ENCODE data around the gene SH3PXD2A. TPM values are rescaled to one million over a fixed set of nuclear protein-coding genes. Genes with fewer than 3 reads are reported as not detected.

The SH3PXD2A gene
- total RNA-seq, 5 donors from 2014 or later (not counting 1 experiment from before 2014, with no cell fraction given): 5.8 to 11.8 (median 9.8) TPM

DNA sequence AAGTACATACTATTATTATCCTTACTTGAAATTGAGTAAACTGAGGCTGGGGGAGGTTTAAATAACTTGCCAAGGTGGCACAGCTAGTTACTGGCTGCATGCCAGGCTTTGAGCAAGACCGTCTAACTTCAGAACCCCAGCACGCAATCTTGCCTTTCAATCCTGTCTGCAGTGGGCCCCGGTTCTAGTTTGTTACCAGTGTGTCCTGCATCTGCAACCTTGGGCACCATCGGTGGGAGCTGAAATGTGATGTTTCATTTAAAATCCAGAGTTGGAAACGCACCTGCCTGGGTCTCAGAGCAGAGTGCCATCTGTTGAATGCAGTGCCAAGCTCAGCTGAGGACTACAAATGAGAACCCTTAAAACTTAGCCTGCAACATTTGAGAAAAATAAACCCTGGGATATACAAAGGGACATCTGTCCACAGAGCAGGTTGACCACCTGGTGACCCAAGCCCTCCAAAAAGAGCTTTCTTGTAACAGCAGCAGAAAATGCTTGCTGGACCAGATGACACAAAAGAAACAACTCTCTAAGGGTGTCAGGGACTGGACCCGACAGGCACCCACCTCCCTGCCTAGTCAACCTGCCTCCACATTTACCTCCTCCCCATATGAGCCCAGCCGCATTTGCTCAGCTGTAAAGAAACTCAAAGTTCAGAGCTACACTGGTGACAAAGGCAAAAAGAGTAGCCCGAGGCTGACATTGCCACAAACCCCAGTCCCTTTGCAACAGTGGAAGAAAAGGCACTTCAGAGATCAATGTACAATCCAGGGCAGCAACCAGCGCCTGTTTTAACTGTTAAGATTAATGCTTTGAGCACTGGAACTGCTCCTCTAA is 1.7 kb downstream of the SH3PXD2A start:
- Histone ChIP-seq H3K4me1 (ENCODE audit: control insufficient read depth in 1 of 2, extremely low read depth in 1 of 2, insufficient read depth in 2 of 2, low read length in 2 of 2) (peaks cover 6 to 20% of the 10 kb centered on the region in 2 experiments), H3K27me3 (replicated peaks in 1 of 2; ENCODE audit: control insufficient read depth in 2 of 2, extremely low read depth in 1 of 2, insufficient read depth in 2 of 2, low read length in 1 of 2) (peaks cover 0 to 43% of the 10 kb centered on the region in 2 experiments), H3K9me3 (no peaks in the 10 kb centered on the region), H3K36me3 (ENCODE audit: control insufficient read depth in 2 of 2, extremely low read depth in 1 of 2, insufficient read depth in 1 of 2, low read length in 1 of 2) (no peaks in the 10 kb centered on the region), H3K27ac (ENCODE audit: low read length) (no peak overlapping the region), H3K4me3 (ENCODE audit: control insufficient read depth in 1 of 2, extremely low read depth in 1 of 2, low read length in 1 of 2) (no peak overlapping the region)
- Mint-ChIP-seq H3K4me3 (peak overlapping the region; percentile 77 to 86 (median 80)), H3K27ac (peak overlapping the region in 1 of 2 donors; percentile 39), H3K27me3 (peaks cover 33% of the 10 kb centered on the region in 2 donors), H3K36me3 (no peaks in the 10 kb centered on the region), H3K9me3 (no peaks in the 10 kb centered on the region), H3K4me1 (peaks cover 2 to 20% (median 17%) of the 10 kb centered on the region in 3 donors)
- WGBS (ENCODE audit: insufficient coverage): 82% methylated on average over 6 of the region's 9 CpGs
- ChIA-PET CTCF (interaction anchor here (1.0 to 1.4 kb wide), 3 partner anchors 11 to 141 kb away, joined by 3 to 7 read pairs (median 4); no protein-coding TSS in a partner anchor), POLR2A (interaction anchor here in 1 of 2 donors (0.6 kb wide), 1 partner anchor 81 kb away, joined by 3 read pairs; no protein-coding TSS in a partner anchor)
- ATAC-seq (replicated peaks in 1 of 4) (no peak), DNase-seq (no peak)

DNA sequence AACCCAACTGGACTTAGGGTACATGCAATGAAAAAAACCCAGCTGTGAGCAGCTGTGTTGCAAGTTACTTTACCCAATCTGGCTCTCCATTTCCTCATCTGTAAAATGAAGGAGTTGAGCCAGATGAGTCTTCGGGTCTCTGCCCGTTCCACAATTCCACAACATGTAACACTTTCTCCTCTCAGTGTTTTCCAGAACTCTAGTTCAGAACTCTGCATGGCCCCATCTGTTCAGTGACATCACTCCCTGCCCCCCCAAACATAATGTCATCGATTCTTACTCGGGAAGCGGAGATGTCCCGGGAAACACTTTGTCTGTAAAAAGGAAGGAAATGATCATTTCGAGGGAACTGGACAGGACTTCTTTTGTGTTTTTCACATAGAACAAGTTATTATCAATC is 2.5 kb downstream of the SH3PXD2A start:
- H3K27ac Mint-ChIP-seq: no peak overlapping the region
- CTCF ChIA-PET: interaction anchor here in 1 of 2 donors (1.0 to 1.8 kb wide), 2 partner anchors 10 to 140 kb away, joined by 3 to 6 read pairs; no protein-coding TSS in a partner anchor
- no peaks in the 10 kb centered on the region for H3K9me3 Mint-ChIP-seq
- WGBS (ENCODE audit: insufficient coverage): 79% methylated on average over 2 of the region's 7 CpGs
- no peaks in the 10 kb centered on the region for H3K9me3 ChIP-seq
- H3K27me3 ChIP-seq (replicated peaks in 1 of 2; ENCODE audit: control insufficient read depth in 2 of 2, extremely low read depth in 1 of 2, insufficient read depth in 2 of 2, low read length in 1 of 2): peaks cover 0 to 49% of the 10 kb centered on the region in 2 experiments
- H3K36me3 Mint-ChIP-seq: no peaks in the 10 kb centered on the region
- DNase-seq (no peak), ATAC-seq (replicated peaks in 1 of 4) (no peak)
- H3K4me1 ChIP-seq (ENCODE audit: control insufficient read depth in 1 of 2, extremely low read depth in 1 of 2, insufficient read depth in 2 of 2, low read length in 2 of 2): peaks cover 6 to 20% of the 10 kb centered on the region in 2 experiments
- POLR2A ChIA-PET: no interaction called here
- H3K4me1 Mint-ChIP-seq: peaks cover 6 to 23% (median 17%) of the 10 kb centered on the region in 3 donors
- H3K27ac ChIP-seq (ENCODE audit: low read length): no peak overlapping the region
- peaks cover 33 to 37% of the 10 kb centered on the region in 2 donors for H3K27me3 Mint-ChIP-seq
- no peaks in the 10 kb centered on the region for H3K36me3 ChIP-seq (ENCODE audit: control insufficient read depth in 2 of 2, extremely low read depth in 1 of 2, insufficient read depth in 1 of 2, low read length in 1 of 2)
- no peak overlapping the region for H3K4me3 ChIP-seq (ENCODE audit: control insufficient read depth in 1 of 2, extremely low read depth in 1 of 2, low read length in 1 of 2)
- H3K4me3 Mint-ChIP-seq: no peak overlapping the region

DNA sequence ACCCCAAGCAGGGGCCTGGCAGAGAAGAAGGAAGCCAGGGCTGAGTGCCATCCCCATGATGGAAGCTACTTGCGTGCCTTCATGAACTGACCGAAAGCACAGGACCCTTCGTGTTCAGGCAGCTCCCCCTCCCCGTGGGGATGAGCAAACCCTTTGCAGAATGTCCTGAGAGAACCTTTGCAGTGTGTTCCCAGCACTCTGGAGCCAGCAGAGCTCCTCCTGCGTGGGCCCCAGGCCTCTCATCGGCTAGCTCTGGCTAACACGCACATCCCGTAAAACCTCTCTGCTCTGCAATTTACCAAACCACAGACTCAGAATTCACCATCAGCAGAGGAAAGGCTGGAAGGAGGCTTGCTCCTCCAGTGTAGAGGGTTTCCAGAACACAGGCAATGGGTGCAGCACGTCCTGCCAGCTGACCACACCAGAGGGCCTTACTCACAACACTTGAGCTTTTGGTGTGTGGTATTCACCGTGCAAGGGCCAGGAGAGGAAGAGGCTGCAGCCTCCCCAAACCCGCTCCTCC is 3.1 kb downstream of the SH3PXD2A start:
- H3K27me3 Mint-ChIP-seq: peaks cover 31 to 33% of the 10 kb centered on the region in 2 donors
- 80% methylated on average over 6 of the region's 11 CpGs for WGBS (ENCODE audit: insufficient coverage)

DNA sequence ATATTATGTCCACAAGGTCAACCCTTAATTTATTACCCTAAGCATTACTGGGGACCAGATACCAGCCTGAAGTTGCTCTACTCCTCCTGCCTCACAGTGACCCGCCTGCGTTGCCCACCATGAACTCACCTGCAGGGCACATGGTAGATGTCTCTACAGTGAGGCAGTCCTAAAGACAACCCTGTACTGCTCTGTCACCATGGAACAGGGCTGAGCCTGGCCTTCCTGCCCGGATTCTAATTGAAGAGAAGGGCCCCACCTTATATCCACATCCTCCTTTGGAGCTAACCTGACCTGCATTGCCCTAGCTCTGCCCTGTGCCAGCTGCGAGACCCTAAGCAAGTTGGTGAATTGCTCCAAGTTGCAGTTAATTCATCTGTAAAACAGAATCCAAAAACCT is 4.1 kb downstream of the SH3PXD2A start:
- POLR2A ChIA-PET: no interaction called here

More for the DNA sequence above, 3.1 kb downstream of the SH3PXD2A start:
- H3K4me3 Mint-ChIP-seq: no peak overlapping the region
- ATAC-seq (replicated peaks in 1 of 4) (no peak), DNase-seq (no peak)
- Histone ChIP-seq H3K4me3 (ENCODE audit: control insufficient read depth in 1 of 2, extremely low read depth in 1 of 2, low read length in 1 of 2) (no peak overlapping the region), H3K9me3 (no peaks in the 10 kb centered on the region), H3K4me1 (ENCODE audit: control insufficient read depth in 1 of 2, extremely low read depth in 1 of 2, insufficient read depth in 2 of 2, low read length in 2 of 2) (peaks cover 6 to 20% of the 10 kb centered on the region in 2 experiments), H3K27me3 (replicated peaks in 1 of 2; ENCODE audit: control insufficient read depth in 2 of 2, extremely low read depth in 1 of 2, insufficient read depth in 2 of 2, low read length in 1 of 2) (peaks cover 0 to 49% of the 10 kb centered on the region in 2 experiments), H3K27ac (ENCODE audit: low read length) (no peak overlapping the region), H3K36me3 (ENCODE audit: control insufficient read depth in 2 of 2, extremely low read depth in 1 of 2, insufficient read depth in 1 of 2, low read length in 1 of 2) (no peaks in the 10 kb centered on the region)
- POLR2A ChIA-PET: no interaction called here
- no peak overlapping the region for H3K27ac Mint-ChIP-seq
- H3K9me3 Mint-ChIP-seq: no peaks in the 10 kb centered on the region
- H3K4me1 Mint-ChIP-seq: peaks cover 6 to 23% (median 17%) of the 10 kb centered on the region in 3 donors
- CTCF ChIA-PET: interaction anchor here in 1 of 2 donors (1.8 kb wide), 1 partner anchor 139 kb away, joined by 6 read pairs; no protein-coding TSS in a partner anchor
- no peaks in the 10 kb centered on the region for H3K36me3 Mint-ChIP-seq

DNA sequence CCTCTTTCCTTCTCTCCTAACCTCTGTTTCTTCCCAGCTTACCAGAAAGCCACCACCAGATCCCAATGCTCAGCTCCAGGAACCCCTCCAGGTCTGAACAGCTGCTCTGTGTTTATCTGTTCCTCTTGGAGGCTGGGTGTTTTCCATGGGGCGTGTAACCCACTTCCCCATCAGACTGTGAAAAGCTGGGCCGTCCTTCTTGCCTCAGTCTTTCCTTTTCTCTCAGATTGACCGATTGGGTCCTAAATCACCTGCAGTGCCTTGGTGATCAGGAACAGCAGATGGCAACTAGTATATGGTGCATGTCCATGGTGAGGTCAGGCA is 4.8 kb downstream of the SH3PXD2A start:
- DNase-seq (no peak), ATAC-seq (replicated peaks in 1 of 4) (no peak)
- peaks cover 15 to 27% of the 10 kb centered on the region in 2 experiments for H3K4me1 ChIP-seq (ENCODE audit: control insufficient read depth in 1 of 2, extremely low read depth in 1 of 2, insufficient read depth in 2 of 2, low read length in 2 of 2)
- no peak overlapping the region for H3K27ac ChIP-seq (ENCODE audit: low read length)
- no peaks in the 10 kb centered on the region for H3K36me3 ChIP-seq (ENCODE audit: control insufficient read depth in 2 of 2, extremely low read depth in 1 of 2, insufficient read depth in 1 of 2, low read length in 1 of 2)
- H3K27me3 ChIP-seq (replicated peaks in 1 of 2; ENCODE audit: control insufficient read depth in 2 of 2, extremely low read depth in 1 of 2, insufficient read depth in 2 of 2, low read length in 1 of 2): peaks cover 0 to 41% of the 10 kb centered on the region in 2 experiments
- H3K9me3 ChIP-seq: no peaks in the 10 kb centered on the region
- POLR2A ChIA-PET: no interaction called here
- Mint-ChIP-seq H3K27me3 (peaks cover 19% of the 10 kb centered on the region in 2 donors), H3K36me3 (no peaks in the 10 kb centered on the region), H3K4me3 (no peak overlapping the region), H3K9me3 (no peaks in the 10 kb centered on the region), H3K27ac (no peak overlapping the region), H3K4me1 (peaks cover 22 to 30% (median 25%) of the 10 kb centered on the region in 3 donors)
- CTCF ChIA-PET: no interaction called here
- 79% methylated on average over 2 of the region's 3 CpGs for WGBS (ENCODE audit: insufficient coverage)
- H3K4me3 ChIP-seq (ENCODE audit: control insufficient read depth in 1 of 2, extremely low read depth in 1 of 2, low read length in 1 of 2): no peak overlapping the region

More for the DNA sequence above, 4.1 kb downstream of the SH3PXD2A start:
- H3K9me3 Mint-ChIP-seq: no peaks in the 10 kb centered on the region
- Histone ChIP-seq H3K36me3 (ENCODE audit: control insufficient read depth in 2 of 2, extremely low read depth in 1 of 2, insufficient read depth in 1 of 2, low read length in 1 of 2) (no peaks in the 10 kb centered on the region), H3K27me3 (replicated peaks in 1 of 2; ENCODE audit: control insufficient read depth in 2 of 2, extremely low read depth in 1 of 2, insufficient read depth in 2 of 2, low read length in 1 of 2) (peaks cover 0 to 47% of the 10 kb centered on the region in 2 experiments), H3K9me3 (no peaks in the 10 kb centered on the region), H3K4me3 (ENCODE audit: control insufficient read depth in 1 of 2, extremely low read depth in 1 of 2, low read length in 1 of 2) (no peak overlapping the region), H3K27ac (ENCODE audit: low read length) (no peak overlapping the region), H3K4me1 (ENCODE audit: control insufficient read depth in 1 of 2, extremely low read depth in 1 of 2, insufficient read depth in 2 of 2, low read length in 2 of 2) (peaks cover 10 to 25% of the 10 kb centered on the region in 2 experiments)
- ATAC-seq (replicated peaks in 1 of 4) (no peak), DNase-seq (no peak)
- H3K27ac Mint-ChIP-seq: peak overlapping the region in 1 of 2 donors; percentile 49
- 67% methylated on average over 2 of the region's 4 CpGs for WGBS (ENCODE audit: insufficient coverage)
- peaks cover 15 to 28% (median 21%) of the 10 kb centered on the region in 3 donors for H3K4me1 Mint-ChIP-seq
- CTCF ChIA-PET: interaction anchor here (0.6 to 1.8 kb wide), 3 partner anchors 49 to 138 kb away, joined by 3 to 6 read pairs (median 3); no protein-coding TSS in a partner anchor
- H3K36me3 Mint-ChIP-seq: no peaks in the 10 kb centered on the region
- peaks cover 21 to 24% of the 10 kb centered on the region in 2 donors for H3K27me3 Mint-ChIP-seq
- no peak overlapping the region for H3K4me3 Mint-ChIP-seq

DNA sequence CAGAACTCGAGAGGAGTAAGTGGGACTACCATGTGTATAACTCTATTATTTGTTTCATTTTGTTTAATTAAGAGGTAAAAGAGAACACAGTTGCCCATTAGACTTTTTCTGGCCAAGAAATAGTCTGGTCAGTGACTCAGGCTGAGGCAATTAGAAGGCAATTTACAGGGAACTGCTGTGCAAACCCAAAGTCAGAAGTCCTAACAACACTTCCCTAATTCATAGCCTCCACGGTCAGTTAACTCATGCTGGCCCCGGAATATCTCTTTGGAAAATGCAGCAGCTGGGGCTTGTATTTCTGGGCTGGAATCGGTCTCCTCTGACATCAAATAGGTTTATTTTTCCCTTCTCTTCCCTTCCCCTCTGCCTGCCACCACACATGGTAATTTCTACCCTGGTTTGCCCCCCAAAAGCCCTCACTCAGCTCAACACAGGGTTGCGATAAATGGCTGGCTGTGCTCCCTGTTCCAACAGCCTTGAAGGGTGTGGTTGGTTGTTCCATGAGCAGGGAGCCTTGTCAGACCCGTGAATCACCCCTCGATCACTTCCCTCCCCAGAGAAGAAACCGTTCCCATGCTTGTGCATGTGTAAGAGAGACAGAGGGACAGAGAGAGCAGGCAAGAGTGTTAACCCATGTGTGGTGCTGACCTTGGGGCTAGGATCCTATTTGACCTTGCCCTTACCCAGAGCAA is 5.3 kb downstream of the SH3PXD2A start:
- Mint-ChIP-seq H3K9me3 (no peaks in the 10 kb centered on the region), H3K36me3 (no peaks in the 10 kb centered on the region), H3K4me3 (no peak overlapping the region), H3K4me1 (peaks cover 26 to 34% (median 28%) of the 10 kb centered on the region in 3 donors), H3K27ac (no peak overlapping the region), H3K27me3 (peaks cover 19% of the 10 kb centered on the region in 2 donors)
- ChIA-PET CTCF (no interaction called here), POLR2A (no interaction called here)
- H3K27ac ChIP-seq (ENCODE audit: low read length): no peak overlapping the region
- DNase-seq: no peak
- H3K9me3 ChIP-seq: no peaks in the 10 kb centered on the region
- 100% methylated on average over 2 of the region's 8 CpGs for WGBS (ENCODE audit: insufficient coverage)
- H3K36me3 ChIP-seq (ENCODE audit: control insufficient read depth in 2 of 2, extremely low read depth in 1 of 2, insufficient read depth in 1 of 2, low read length in 1 of 2): no peaks in the 10 kb centered on the region
- H3K4me1 ChIP-seq (ENCODE audit: control insufficient read depth in 1 of 2, extremely low read depth in 1 of 2, insufficient read depth in 2 of 2, low read length in 2 of 2): peaks cover 15 to 29% of the 10 kb centered on the region in 2 experiments
- H3K27me3 ChIP-seq (replicated peaks in 1 of 2; ENCODE audit: control insufficient read depth in 2 of 2, extremely low read depth in 1 of 2, insufficient read depth in 2 of 2, low read length in 1 of 2): peaks cover 0 to 40% of the 10 kb centered on the region in 2 experiments
- H3K4me3 ChIP-seq (ENCODE audit: control insufficient read depth in 1 of 2, extremely low read depth in 1 of 2, low read length in 1 of 2): no peak overlapping the region
- ATAC-seq (replicated peaks in 1 of 4): no peak

Measured in T-cell (primary cell).